ENCODE results near the gene SHC2. TPM values are rescaled to one million over a fixed set of nuclear protein-coding genes. Genes with fewer than 3 reads are reported as not detected.

SHC2 gene
- total and polyA plus RNA-seq, 2 experiments from 2014 or later, result 50.8 to 111 TPM

GRCh38 chr19:459724-460511 is 915 bp downstream of the SHC2 start:
- Histone ChIP-seq H2AFZ (peak overlapping the region; percentile 42), H3K9me3 (ENCODE audit: low read depth) (no peaks in the 10 kb centered on the region), H3K27me3 (no peaks in the 10 kb centered on the region), H3K79me2 (peaks cover 34% of the 10 kb centered on the region), H4K20me1 (ENCODE audit: insufficient read depth, poor library complexity, severe bottlenecking) (peaks cover 3% of the 10 kb centered on the region), H3K4me1 (ENCODE audit: insufficient read depth) (peaks cover 10% of the 10 kb centered on the region), H3K27ac (peak overlapping the region; percentile 84), H3K36me3 (replicated peaks; ENCODE audit: insufficient read depth, low read depth) (no peaks in the 10 kb centered on the region), H3K9me2 (replicated peaks; ENCODE audit: insufficient read depth) (no peaks in the 10 kb centered on the region), H3K4me3 (peak overlapping the region; percentile 80), H3K4me2 (peak overlapping the region; percentile 75)
- DNase-seq (ENCODE audit: low spot score), result peak; percentile 92
- 2% methylated on average over 43 of the region's 66 CpGs for WGBS (ENCODE audit: low lambda C conversion rate, missing lambda C conversion rate)
- TF ChIP-seq CTCF (IDR thresholded peaks at IDR 0.05; ENCODE audit: poor library complexity) (peak; percentile 3), EZH2 (IDR thresholded peaks at IDR 0.05; ENCODE audit: borderline replicate concordance) (no peak), EZH2phosphoT487 (IDR thresholded peaks at IDR 0.05; ENCODE audit: low read depth, severe bottlenecking, unreplicated experiment) (no peak)

- Histone ChIP-seq H3K27me3 (no peaks in the 10 kb centered on the region), H3K9me3 (ENCODE audit: low read depth) (no peaks in the 10 kb centered on the region), H3K27ac (no peak overlapping the region), H2AFZ (no peak overlapping the region), H4K20me1 (ENCODE audit: insufficient read depth, poor library complexity, severe bottlenecking) (peaks cover 3% of the 10 kb centered on the region), H3K4me1 (ENCODE audit: insufficient read depth) (peaks cover 10% of the 10 kb centered on the region), H3K36me3 (replicated peaks; ENCODE audit: insufficient read depth, low read depth) (no peaks in the 10 kb centered on the region), H3K4me2 (peak overlapping the region; percentile 75), H3K4me3 (no peak overlapping the region), H3K79me2 (peaks cover 43% of the 10 kb centered on the region), H3K9me2 (replicated peaks; ENCODE audit: insufficient read depth) (no peaks in the 10 kb centered on the region)
- TF ChIP-seq EZH2phosphoT487 (IDR thresholded peaks at IDR 0.05; ENCODE audit: low read depth, severe bottlenecking, unreplicated experiment) (no peak), EZH2 (IDR thresholded peaks at IDR 0.05; ENCODE audit: borderline replicate concordance) (no peak), CTCF (IDR thresholded peaks at IDR 0.05; ENCODE audit: poor library complexity) (no peak)
- no peak for DNase-seq (ENCODE audit: low spot score)
- WGBS (ENCODE audit: low lambda C conversion rate, missing lambda C conversion rate), result no CpG with 5 or more reads among the region's 89 CpGs
These were observed 2.5 kb downstream of the SHC2 start for GRCh38 chr19:458091-459042.

- no peak for TF ChIP-seq EZH2phosphoT487 (IDR thresholded peaks at IDR 0.05; ENCODE audit: low read depth, severe bottlenecking, unreplicated experiment)
- TF ChIP-seq CTCF (IDR thresholded peaks at IDR 0.05; ENCODE audit: poor library complexity), result no peak
- TF ChIP-seq EZH2 (IDR thresholded peaks at IDR 0.05; ENCODE audit: borderline replicate concordance), result no peak
- Histone ChIP-seq H3K79me2 (peaks cover 43% of the 10 kb centered on the region), H3K4me1 (ENCODE audit: insufficient read depth) (peaks cover 10% of the 10 kb centered on the region), H3K27ac (no peak overlapping the region), H3K4me2 (no peak overlapping the region), H3K27me3 (no peaks in the 10 kb centered on the region), H3K9me3 (ENCODE audit: low read depth) (no peaks in the 10 kb centered on the region), H3K9me2 (replicated peaks; ENCODE audit: insufficient read depth) (no peaks in the 10 kb centered on the region), H3K4me3 (no peak overlapping the region), H4K20me1 (ENCODE audit: insufficient read depth, poor library complexity, severe bottlenecking) (peaks cover 3% of the 10 kb centered on the region), H2AFZ (no peak overlapping the region), H3K36me3 (replicated peaks; ENCODE audit: insufficient read depth, low read depth) (no peaks in the 10 kb centered on the region)
- no peak for DNase-seq (ENCODE audit: low spot score)
- 97% methylated on average over 27 of the region's 30 CpGs for WGBS (ENCODE audit: low lambda C conversion rate, missing lambda C conversion rate)
These were observed 3.2 kb downstream of the SHC2 start for GRCh38 chr19:457636-458035.

Measured in hepatocyte (in vitro differentiated cells).